HepG2 (cell line): ENCODE results near the gene PDZD2. TPM values are rescaled to one million over a fixed set of nuclear protein-coding genes. Genes with fewer than 3 reads are reported as not detected.

Experiments
- ATAC-seq: fragments of 200-7000 bp; cut with Tn5 transposase; 3 replicates; pipeline ENCODE4 v1.9.1; 2020; ENCODE audit warnings: mild to moderate bottlenecking, moderate library complexity
- BruUV-seq: library from RNA; stranded (reverse); fragments of 400-500 nt; replicated peaks from 2 replicates; lab custom pipeline; 2021; lab: Mats Ljungman, UMichigan
- CTCF ChIA-PET: fragments of 300-600 bp; formaldehyde crosslinking; extraction: SDS; loops from one replicate; lab custom pipeline; 2021; ENCODE audit warnings: low total read pairs, inconsistent platforms, low intra/inter-chr PET ratio; lab: Yijun Ruan, JAX
- POLR2A ChIA-PET: fragments of 350-600 bp; sonication (Branson Sonifier 250); formaldehyde crosslinking; loops from one replicate; lab custom pipeline; 2020; ENCODE audit warnings: antibody characterized with exemption, inconsistent platforms; lab: Yijun Ruan, JAX
- DNase-seq: peaks from one replicate; pipeline ENCODE4 v3.0.0-alpha.2; 2015; ENCODE audit warnings: low spot score
- FAIRE-seq: peaks from 3 replicates; lab custom pipeline; 2011; peaks lifted over from hg19 to GRCh38; lab: Jason Lieb, UNC
- H2AFZ ChIP-seq: one replicate; pipeline ENCODE4 v1.6.1; 2011; ENCODE audit warnings: low read length, inconsistent platforms
- H3K27ac ChIP-seq: fragments of 300-600 bp; 3 replicates; pipeline ENCODE4 v1.8.0; 2011; ENCODE audit warnings: mixed run types, mild to moderate bottlenecking, mixed read lengths, low read length, inconsistent platforms; ENCODE audit not compliant: insufficient read depth; ENCODE audit errors: extremely low read length
- H3K27me3 ChIP-seq, 2 experiments: fragments of 200-600 bp in 1 of 2; 2 replicates in 1 of 2; 3 replicates in 1 of 2; pipeline versions ENCODE4 v1.6.0 to v1.8.0; 2011; ENCODE audit warnings: low read length in 2 of 2, mild to moderate bottlenecking in 2 of 2, moderate library complexity in 2 of 2, inconsistent platforms in 1 of 2; ENCODE audit not compliant: insufficient read depth in 2 of 2, control insufficient read depth in 1 of 2
- H3K36me3 ChIP-seq, 2 experiments: fragments of 200-600 bp in 1 of 2; replicated peaks in 1 of 2; 2 replicates in 1 of 2; 3 replicates in 1 of 2; pipeline versions ENCODE4 v1.5.1 to v1.8.0; 2011; ENCODE audit warnings: low read length in 2 of 2, inconsistent platforms in 1 of 2; ENCODE audit not compliant: insufficient read depth in 2 of 2, control insufficient read depth in 1 of 2
- H3K4me1 ChIP-seq: 2 replicates; pipeline ENCODE4 v1.5.1; 2012; ENCODE audit warnings: low read length, inconsistent platforms; ENCODE audit not compliant: insufficient read depth
- H3K4me2 ChIP-seq: 2 replicates; pipeline ENCODE4 v1.6.0; 2011; ENCODE audit warnings: low read depth, low read length, inconsistent platforms
- H3K4me3 ChIP-seq, 3 experiments: fragments of 200-600 bp in 1 of 3; sonication (generic), shearing (Covaris generic) in 1 of 3; replicated peaks in 1 of 3; 2 replicates each; pipeline ENCODE4 v1.5.1; 2011 to 2016; ENCODE audit warnings: low read length in 3 of 3, inconsistent platforms in 2 of 3, low read depth in 2 of 3, mild to moderate bottlenecking in 2 of 3, control low read depth in 1 of 3, mixed read lengths in 1 of 3; ENCODE audit not compliant: insufficient read depth in 1 of 3
- H3K79me2 ChIP-seq: one replicate; pipeline ENCODE4 v1.6.1; 2011; ENCODE audit warnings: low read length, inconsistent platforms; ENCODE audit not compliant: insufficient read depth
- H3K9ac ChIP-seq: 2 replicates; pipeline ENCODE4 v1.6.0; 2011; ENCODE audit warnings: mild to moderate bottlenecking, low read depth, low read length, inconsistent platforms; ENCODE audit not compliant: insufficient read depth
- H3K9me3 ChIP-seq: 2 replicates; pipeline ENCODE4 v1.5.1; 2012; ENCODE audit warnings: mild to moderate bottlenecking, low read length
- H4K20me1 ChIP-seq: 2 replicates; pipeline ENCODE4 v1.6.0; 2011; ENCODE audit warnings: inconsistent platforms, mild to moderate bottlenecking, low read length, moderate library complexity; ENCODE audit not compliant: insufficient read depth
- NR2F1 ChIP-seq, 2 experiments: fragments of 450-650 bp in 1 of 2; formaldehyde crosslinking in 1 of 2; IDR thresholded peaks; 2 replicates each; pipeline versions ENCODE4 v1.5.0 to v1.6.1; 2016 to 2020; ENCODE audit warnings: mild to moderate bottlenecking in 1 of 2, missing compliant biosample characterization in 1 of 2, missing genetic modification reagents in 1 of 2, moderate library complexity in 1 of 2
- RBFOX2 ChIP-seq: fragments of 200-400 bp; formaldehyde crosslinking; IDR thresholded peaks from 2 replicates; pipeline ENCODE4 v1.6.1; 2017; ENCODE audit warnings: low read depth, mild to moderate bottlenecking, low read length
- SAP130 ChIP-seq: IDR thresholded peaks from 2 replicates; pipeline ENCODE4 v1.6.1; 2016; ENCODE audit warnings: low read depth
- SMAD3 ChIP-seq: sonication (generic); formaldehyde crosslinking; IDR thresholded peaks from 2 replicates; pipeline ENCODE4 v1.4.0; 2020; ENCODE audit warnings: missing genetic modification reagents
- ZNF501 ChIP-seq: sonication (generic); formaldehyde crosslinking; IDR thresholded peaks from 2 replicates; pipeline ENCODE4 v1.5.1; 2020; ENCODE audit warnings: mild to moderate bottlenecking, moderate library complexity, missing genetic modification reagents
- ZNF549 ChIP-seq: sonication (generic); formaldehyde crosslinking; IDR thresholded peaks from 2 replicates; pipeline ENCODE4 v1.5.0; 2020; ENCODE audit warnings: missing genetic modification reagents
- ZNF687 ChIP-seq: sonication (generic); formaldehyde crosslinking; IDR thresholded peaks from 2 replicates; pipeline ENCODE4 v1.5.1; 2020; ENCODE audit warnings: mild to moderate bottlenecking, missing genetic modification reagents, moderate library complexity
- ZNF749 ChIP-seq: sonication (generic); formaldehyde crosslinking; IDR thresholded peaks from 2 replicates; pipeline ENCODE4 v1.8.0; 2022; ENCODE audit warnings: mild to moderate bottlenecking, missing genetic modification reagents, moderate library complexity, borderline replicate concordance
- WGBS: methylation state at CpG from one replicate; pipeline ENCODE4 v1.1.6; 2017; ENCODE audit warnings: low lambda C conversion rate; 5-methylcytosine and 5-hydroxymethylcytosine counted together
- in situ Hi-C: cut with HindIII; loops from 2 replicates; pipeline ENCODE4 v1.10.0; 2017; ENCODE audit warnings: low pct_unique_long_range_greater_than_20kb; ENCODE audit not compliant: extremely low pct_ligation_motif_present
- intact Hi-C: fragments of 100-400 bp; cut with micrococcal nuclease; formaldehyde crosslinking; loops from one replicate; pipeline ENCODE4 v1.10.0; 2022; ENCODE audit not compliant: unreplicated experiment
- polyA plus RNA-seq, 8 experiments: library from polyadenylated mRNA; depleted of rRNA in 3 of 8; stranded (reverse) in 7 of 8; unstranded in 1 of 8; fragments of >200 nt; fragmentation: Illumina TruSeq in 4 of 8; extraction: Trizol in 4 of 8; gene quantifications; 2 replicates each; pipeline versions ENCODE4 v1.2.1 to v1.2.3, GENCODE V29; 2011 to 2016; ENCODE audit warnings: low read depth in 4 of 8, missing spikeins in 1 of 8, mixed read lengths in 1 of 8; ENCODE audit not compliant: insufficient read depth in 1 of 8
- total RNA-seq, 5 experiments: library from RNA; depleted of rRNA; stranded (reverse); fragments of >200 nt; fragmentation: Illumina TruSeq; extraction: Trizol; gene quantifications; 2 replicates each; pipeline ENCODE4 v1.2.3, GENCODE V29; 2016; ENCODE audit warnings: low read depth in 1 of 5
- TF ChIP-seq, protein P1 (sequence below): sonication (generic); formaldehyde crosslinking; IDR thresholded peaks from 2 replicates; pipeline ENCODE4 v1.5.1; 2020; ENCODE audit warnings: mild to moderate bottlenecking, missing genetic modification reagents, moderate library complexity
- TF ChIP-seq, protein P2 (sequence below): IDR thresholded peaks from 2 replicates; pipeline ENCODE4 v1.6.1; 2012; ENCODE audit warnings: low read length, improper control_type of control experiment

Gene PDZD2
- total and polyA plus RNA-seq, 2 of the 13 experiments (the other 11 are each of a cell fraction or from before 2014, with no cell fraction given), result 0.04 TPM; not detected in 1

DNA sequence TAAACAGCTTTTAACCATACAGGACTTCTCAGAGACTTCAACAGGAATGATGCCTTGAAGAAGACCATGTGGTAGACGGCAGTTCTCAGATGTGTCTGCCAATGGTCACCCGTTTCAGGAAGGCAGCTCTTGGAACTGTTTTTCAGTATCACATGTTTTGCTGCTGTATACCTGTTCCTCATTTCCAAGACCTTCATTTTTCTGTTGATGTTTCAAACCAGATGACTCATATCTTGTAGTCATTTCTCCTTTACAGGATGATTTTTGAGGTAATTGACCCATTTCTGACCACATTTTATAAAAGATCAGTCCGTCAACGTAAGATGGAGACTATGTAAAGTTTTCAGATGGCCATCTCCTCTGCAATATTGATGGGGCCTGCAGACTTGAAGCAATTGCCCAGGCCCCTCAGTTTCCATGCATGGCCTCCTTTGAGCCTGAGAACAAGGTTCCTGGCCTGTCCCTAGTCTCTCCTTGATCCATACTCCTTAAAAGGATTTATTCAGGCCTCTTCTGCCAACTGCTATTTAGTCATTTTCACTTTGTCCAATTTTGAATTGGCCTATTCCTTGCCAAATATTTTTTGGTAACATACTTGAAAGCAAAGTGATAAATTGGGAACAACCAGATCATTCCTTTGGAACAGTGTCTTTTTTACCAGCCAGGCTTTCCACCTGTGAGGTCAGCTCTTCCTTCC, 128.6 kb downstream of the PDZD2 start:
- Histone ChIP-seq H3K79me2 (no peaks in the 10 kb centered on the region), H3K4me3 (no peak overlapping the region), H3K9me3 (no peaks in the 10 kb centered on the region), H3K27me3 (peaks cover 2 to 27% of the 10 kb centered on the region in 2 experiments; a peak in 4 of 5 replicates), H2AFZ (no peak overlapping the region), H4K20me1 (no peaks in the 10 kb centered on the region), H3K4me2 (no peak overlapping the region), H3K36me3 (no peaks in the 10 kb centered on the region), H3K4me1 (no peaks in the 10 kb centered on the region), H3K9ac (no peak overlapping the region), H3K27ac (no peak overlapping the region)
- 1% methylated on average over 4 of the region's 4 CpGs for WGBS
- no TSS peak for BruUV-seq
- intact Hi-C loops, result no loop called here
- no peak for ATAC-seq
- FAIRE-seq, result no peak
- TF ChIP-seq RBFOX2 (no peak), ZNF687 (CRISPR knock-in tag) (no peak), ZNF501 (CRISPR knock-in tag) (no peak), SAP130 (CRISPR knock-in tag) (no peak), NR2F1 (CRISPR knock-in tag; IDR thresholded peaks at IDR 0.05) (no peak), SMAD3 (no peak), ZNF749 (CRISPR knock-in tag) (no peak), ZNF549 (CRISPR knock-in tag) (no peak)
- TF ChIP-seq, protein P1, sequence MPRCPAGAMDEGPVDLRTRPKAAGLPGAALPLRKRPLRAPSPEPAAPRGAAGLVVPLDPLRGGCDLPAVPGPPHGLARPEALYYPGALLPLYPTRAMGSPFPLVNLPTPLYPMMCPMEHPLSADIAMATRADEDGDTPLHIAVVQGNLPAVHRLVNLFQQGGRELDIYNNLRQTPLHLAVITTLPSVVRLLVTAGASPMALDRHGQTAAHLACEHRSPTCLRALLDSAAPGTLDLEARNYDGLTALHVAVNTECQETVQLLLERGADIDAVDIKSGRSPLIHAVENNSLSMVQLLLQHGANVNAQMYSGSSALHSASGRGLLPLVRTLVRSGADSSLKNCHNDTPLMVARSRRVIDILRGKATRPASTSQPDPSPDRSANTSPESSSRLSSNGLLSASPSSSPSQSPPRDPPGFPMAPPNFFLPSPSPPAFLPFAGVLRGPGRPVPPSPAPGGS (CRISPR knock-in tag), result no peak
- TF ChIP-seq, protein P2, sequence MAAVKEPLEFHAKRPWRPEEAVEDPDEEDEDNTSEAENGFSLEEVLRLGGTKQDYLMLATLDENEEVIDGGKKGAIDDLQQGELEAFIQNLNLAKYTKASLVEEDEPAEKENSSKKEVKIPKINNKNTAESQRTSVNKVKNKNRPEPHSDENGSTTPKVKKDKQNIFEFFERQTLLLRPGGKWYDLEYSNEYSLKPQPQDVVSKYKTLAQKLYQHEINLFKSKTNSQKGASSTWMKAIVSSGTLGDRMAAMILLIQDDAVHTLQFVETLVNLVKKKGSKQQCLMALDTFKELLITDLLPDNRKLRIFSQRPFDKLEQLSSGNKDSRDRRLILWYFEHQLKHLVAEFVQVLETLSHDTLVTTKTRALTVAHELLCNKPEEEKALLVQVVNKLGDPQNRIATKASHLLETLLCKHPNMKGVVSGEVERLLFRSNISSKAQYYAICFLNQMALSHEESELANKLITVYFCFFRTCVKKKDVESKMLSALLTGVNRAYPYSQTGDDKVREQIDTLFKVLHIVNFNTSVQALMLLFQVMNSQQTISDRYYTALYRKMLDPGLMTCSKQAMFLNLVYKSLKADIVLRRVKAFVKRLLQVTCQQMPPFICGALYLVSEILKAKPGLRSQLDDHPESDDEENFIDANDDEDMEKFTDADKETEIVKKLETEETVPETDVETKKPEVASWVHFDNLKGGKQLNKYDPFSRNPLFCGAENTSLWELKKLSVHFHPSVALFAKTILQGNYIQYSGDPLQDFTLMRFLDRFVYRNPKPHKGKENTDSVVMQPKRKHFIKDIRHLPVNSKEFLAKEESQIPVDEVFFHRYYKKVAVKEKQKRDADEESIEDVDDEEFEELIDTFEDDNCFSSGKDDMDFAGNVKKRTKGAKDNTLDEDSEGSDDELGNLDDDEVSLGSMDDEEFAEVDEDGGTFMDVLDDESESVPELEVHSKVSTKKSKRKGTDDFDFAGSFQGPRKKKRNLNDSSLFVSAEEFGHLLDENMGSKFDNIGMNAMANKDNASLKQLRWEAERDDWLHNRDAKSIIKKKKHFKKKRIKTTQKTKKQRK, result no peak
- POLR2A ChIA-PET, result no interaction called here
- DNase-seq, result no peak
- CTCF ChIA-PET, result no interaction called here
- in situ Hi-C loops, result no loop called here
